HG03108 (cell line): ENCODE results near the gene SEC24B.

Experiments
- ATAC-seq: cut with Tn5 transposase; IDR thresholded peaks from one replicate; pipeline ENCODE4 v1.9.1; 2021; ENCODE audit warnings: moderate library complexity; ENCODE audit not compliant: unreplicated experiment

SEC24B gene

GRCh38 chr4:109433205-109434006, at the start of gene SEC24B:
SEC24B (plus strand) TSS chr4:109433815; CDS start chr4:109433870, 55 bp downstream.
- ATAC-seq, result peak; percentile 94

DNA sequence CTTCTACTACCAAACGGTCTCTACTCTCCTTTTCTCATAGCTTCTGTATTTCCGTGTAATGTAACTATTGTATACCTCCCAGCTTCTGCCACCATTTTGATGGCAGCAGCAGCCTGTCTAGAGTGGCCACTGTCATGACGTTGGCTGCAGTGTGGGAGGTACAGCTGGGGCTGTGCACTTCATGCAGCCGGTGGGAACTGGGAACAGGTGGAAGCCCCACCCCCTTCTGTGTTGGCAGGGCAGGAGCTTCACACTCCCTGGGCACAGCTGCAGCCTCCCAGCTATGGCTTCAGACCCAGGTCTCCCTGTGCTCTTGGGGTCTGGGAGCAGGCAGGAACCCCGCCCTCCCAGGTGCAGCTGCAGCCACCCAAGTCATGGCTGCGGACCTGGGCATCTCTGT, 49.8 kb upstream of the SEC24B start:
- no peak for ATAC-seq

GRCh38 chr4:109385260-109385659, 48.4 kb upstream of the SEC24B start:
- no peak for ATAC-seq

DNA sequence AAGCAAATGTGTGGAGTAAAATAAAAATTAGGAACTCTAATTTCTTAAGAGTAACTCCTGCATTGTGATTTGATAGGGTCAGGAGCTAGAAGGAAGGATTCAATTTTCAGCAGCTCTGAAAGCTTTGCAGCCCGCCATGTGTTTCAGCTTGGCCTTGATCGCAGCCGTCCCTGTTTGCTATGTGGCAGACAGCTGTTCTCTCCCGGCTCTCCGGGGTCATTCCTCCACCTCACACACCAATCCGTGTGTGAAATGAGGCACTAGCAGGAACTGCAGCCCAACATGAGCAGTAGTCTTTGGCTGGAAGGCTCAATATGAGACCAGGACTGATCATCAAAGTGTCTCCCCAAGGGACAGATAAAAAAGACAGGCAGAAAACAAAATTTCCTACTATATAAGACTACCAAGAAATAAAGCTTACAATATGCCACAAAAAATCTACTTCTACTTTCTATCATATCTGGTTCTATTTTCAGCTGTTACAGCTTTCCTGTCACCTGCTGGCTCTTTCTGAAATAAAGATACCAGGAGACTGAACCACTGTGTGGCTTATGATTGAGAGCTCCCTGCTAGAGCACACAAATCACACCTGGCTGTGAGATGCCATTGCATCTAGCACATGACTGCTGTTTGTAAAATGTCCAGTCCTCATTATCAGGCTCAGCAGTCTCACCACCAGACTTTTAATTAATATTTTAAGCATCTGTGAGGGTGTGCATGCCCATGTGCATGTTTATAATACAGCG, 44.1 kb upstream of the SEC24B start:
- peak; percentile 74 for ATAC-seq

DNA sequence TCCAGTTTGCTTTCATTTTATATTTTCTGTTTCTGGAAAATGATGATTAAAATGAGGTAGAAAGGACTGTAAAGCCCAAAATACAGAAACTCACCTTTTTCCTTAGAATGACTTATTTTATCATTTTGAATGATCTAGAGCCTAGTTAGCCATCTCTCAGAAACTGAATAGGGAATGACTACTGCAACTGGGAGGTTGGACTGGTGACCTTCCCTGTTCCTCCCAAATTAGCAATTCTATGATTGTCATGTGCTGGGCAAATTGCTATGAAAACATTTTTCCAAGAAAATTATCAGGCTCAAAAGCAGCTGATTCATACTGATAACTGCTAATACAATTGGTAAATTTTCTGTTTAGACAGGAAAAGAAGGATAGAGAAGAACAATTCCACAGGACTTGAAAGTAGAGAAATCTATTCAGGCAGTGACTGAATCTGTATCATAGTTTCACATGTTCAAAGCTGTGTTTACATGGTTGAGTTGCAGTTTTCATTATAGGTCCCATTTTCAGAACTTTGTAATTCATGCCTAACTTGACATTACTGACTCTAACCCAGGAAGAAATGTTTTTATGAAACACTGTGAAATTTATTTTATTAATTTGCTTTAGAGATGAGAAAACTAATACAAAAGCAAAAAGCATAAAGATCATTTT, 43.4 kb upstream of the SEC24B start:
- ATAC-seq, result no peak

GRCh38 chr4:109395694-109396093, 37.9 kb upstream of the SEC24B start:
- ATAC-seq, result no peak

GRCh38 chr4:109398928-109399327, 34.7 kb upstream of the SEC24B start:
- ATAC-seq, result no peak

DNA sequence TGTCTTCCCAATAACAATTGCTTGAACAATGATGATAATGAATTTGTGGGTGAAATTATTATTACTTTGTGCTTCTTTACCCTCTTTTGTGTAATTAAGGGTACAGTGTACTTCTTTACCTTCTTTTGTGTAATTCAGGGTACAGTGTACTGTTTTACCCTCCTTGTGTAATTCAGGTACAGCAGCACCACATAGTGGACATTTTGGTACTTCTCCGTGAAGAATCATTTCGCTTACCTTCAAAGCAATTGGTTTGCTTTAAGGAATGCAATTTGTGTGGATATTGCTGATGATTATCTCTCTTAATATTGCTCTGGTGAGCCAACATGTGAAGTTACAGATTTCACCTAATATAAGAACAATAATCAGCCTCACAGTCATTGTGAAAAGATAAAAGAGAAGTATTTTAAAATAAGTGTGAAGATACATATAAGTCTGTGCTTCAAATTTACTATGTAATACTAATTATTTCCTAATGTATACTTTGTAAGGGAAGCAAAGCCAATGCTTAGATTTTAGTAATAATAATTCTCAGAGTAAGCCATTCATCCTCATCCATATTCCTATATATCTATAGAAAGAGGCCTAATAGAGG, 27.2 kb upstream of the SEC24B start:
- no peak for ATAC-seq

- ATAC-seq, result no peak
These were observed 26.4 kb upstream of the SEC24B start for GRCh38 chr4:109407027-109407737.

DNA sequence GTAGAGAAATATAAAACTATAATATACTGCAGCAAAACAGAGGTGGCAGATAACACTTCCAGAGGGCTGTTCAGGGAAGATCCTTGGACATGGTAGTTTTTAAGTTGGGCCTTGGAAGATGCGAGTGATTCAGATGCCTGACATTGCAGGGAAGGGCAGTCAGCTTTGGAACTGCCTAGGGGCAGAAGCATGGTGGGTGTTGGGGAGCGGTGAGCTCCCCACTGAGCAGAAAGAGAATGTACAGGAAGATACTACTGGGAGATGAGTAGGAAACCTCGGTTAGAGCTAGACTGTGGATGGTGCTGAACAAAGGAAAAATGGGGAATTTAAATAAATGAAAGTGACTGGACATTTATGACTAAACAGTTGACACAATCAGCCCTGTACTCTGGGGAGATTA, 24.9 kb upstream of the SEC24B start:
- no peak for ATAC-seq

- no peak for ATAC-seq
These were observed 23.4 kb upstream of the SEC24B start for GRCh38 chr4:109410226-109410625.

- no peak for ATAC-seq
These were observed 22.8 kb upstream of the SEC24B start for GRCh38 chr4:109410776-109411175.

- ATAC-seq, result no peak
These were observed 21.7 kb upstream of the SEC24B start for GRCh38 chr4:109411964-109412363.

- no peak for ATAC-seq
These were observed 20.8 kb upstream of the SEC24B start for GRCh38 chr4:109412776-109413175.

GRCh38 chr4:109414938-109415337, 18.7 kb upstream of the SEC24B start:
- no peak for ATAC-seq

DNA sequence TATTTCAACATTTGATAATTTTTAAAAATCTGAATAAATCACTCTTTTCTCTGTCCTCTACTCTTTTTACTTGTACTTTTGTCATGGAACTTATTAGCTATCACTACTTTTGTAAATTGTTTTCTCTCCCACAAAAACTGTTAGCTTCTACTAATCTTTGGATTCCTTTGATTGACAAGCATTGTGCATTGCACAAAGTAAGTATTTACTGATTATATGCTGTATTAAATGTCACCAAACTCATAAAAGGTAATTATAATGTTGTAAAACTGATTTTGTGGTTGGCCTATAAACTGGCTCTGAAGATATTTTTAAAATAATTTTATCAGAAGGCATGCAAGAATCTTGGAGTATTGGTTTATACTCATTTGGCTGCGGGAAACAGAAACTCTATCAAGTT, 15.0 kb upstream of the SEC24B start:
- ATAC-seq, result no peak

DNA sequence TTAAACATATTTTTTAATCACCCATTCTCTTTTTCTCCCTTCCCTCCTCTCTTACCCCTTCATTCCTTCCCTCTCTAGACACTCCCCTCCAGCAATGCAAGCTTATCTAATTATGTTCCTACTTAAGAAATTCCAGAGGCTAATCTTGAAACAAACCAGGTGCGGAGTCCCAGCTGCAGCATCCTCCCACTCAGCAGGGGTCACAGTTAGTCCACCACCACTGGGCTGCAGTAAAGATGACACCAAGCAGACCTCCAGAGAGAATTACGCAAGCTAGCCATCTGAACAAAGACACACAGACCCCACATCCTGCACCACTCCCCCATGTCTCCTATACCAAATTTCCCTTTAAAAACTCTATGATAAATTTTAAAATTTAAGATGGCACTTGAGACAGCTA, 13.9 kb upstream of the SEC24B start:
- ATAC-seq, result no peak

- ATAC-seq, result no peak
These were observed 9.3 kb upstream of the SEC24B start for GRCh38 chr4:109424093-109424841.

- ATAC-seq, result no peak
These were observed 8.2 kb upstream of the SEC24B start for GRCh38 chr4:109425405-109425804.

DNA sequence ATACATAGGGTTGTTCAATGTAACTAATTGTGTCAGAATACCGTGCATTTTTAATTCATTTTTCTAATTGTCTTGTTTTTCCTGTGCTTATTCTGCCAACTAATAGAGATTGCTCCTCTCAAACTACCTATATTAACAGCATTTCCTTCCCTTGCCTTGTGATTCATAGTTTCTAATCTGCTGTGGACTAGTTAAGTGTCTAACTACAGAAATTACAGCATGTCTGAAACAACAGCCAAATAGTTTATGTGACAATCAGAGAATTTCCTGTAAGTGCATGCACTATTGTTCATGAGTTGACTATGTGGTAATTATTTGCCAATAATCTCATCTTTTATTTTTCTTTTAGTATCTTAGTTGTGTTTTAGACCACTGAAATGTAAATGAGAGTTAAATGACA, 4.1 kb upstream of the SEC24B start:
- ATAC-seq, result no peak
